NB4 (cell line): ENCODE data around the gene VPS37D.

Source experiments
- MYC ChIP-seq: IDR thresholded peaks from 2 replicates; pipeline ENCODE4 v1.6.1; 2011; ENCODE audit warnings: low read depth, low read length
- POLR2A ChIP-seq: IDR thresholded peaks from 2 replicates; pipeline ENCODE4 v1.6.1; 2011; ENCODE audit warnings: mild to moderate bottlenecking; ENCODE audit not compliant: insufficient read length; ENCODE audit errors: extremely low read depth
- TF ChIP-seq, protein P1 (sequence below): IDR thresholded peaks from one replicate; pipeline ENCODE4 v1.5.1; 2012; ENCODE audit warnings: low read depth, low read length
- TF ChIP-seq, protein P2 (sequence below): IDR thresholded peaks from 2 replicates; pipeline ENCODE4 v1.6.1; 2011; ENCODE audit warnings: low read depth, low read length

DNA sequence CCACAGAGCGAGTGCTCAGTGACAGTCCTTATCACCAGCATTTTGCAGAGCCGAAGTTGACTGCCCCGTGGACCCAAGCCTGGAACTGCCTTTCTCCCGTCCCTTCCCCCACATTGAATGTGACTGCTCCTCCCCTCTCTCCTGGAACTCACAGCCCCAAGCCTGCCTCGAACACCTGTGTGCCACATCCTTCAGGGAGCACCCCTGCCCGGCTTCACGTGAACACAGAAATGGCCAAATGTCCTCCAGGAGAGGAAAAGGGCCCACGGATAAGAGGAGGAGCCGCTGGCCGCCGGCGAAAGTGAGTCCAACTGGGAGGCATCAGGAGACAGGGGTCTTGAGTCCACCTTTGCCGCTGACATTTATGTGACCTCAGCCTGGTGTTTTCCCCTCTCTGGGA, 35.6 kb downstream of the VPS37D start:
- TF ChIP-seq, protein P1, sequence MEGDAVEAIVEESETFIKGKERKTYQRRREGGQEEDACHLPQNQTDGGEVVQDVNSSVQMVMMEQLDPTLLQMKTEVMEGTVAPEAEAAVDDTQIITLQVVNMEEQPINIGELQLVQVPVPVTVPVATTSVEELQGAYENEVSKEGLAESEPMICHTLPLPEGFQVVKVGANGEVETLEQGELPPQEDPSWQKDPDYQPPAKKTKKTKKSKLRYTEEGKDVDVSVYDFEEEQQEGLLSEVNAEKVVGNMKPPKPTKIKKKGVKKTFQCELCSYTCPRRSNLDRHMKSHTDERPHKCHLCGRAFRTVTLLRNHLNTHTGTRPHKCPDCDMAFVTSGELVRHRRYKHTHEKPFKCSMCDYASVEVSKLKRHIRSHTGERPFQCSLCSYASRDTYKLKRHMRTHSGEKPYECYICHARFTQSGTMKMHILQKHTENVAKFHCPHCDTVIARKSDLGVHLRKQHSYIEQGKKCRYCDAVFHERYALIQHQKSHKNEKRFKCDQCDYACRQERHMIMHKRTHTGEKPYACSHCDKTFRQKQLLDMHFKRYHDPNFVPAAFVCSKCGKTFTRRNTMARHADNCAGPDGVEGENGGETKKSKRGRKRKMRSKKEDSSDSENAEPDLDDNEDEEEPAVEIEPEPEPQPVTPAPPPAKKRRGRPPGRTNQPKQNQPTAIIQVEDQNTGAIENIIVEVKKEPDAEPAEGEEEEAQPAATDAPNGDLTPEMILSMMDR, result no peak
- TF ChIP-seq, protein P2, sequence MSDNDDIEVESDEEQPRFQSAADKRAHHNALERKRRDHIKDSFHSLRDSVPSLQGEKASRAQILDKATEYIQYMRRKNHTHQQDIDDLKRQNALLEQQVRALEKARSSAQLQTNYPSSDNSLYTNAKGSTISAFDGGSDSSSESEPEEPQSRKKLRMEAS, result no peak
- TF ChIP-seq POLR2A, result no peak
- no peak for TF ChIP-seq MYC
